ENCODE data around the gene MIPOL1.
"Not testable (repeated sequence)": the region's sequence is repeated elsewhere in the genome, so short reads cannot be mapped to it uniquely, and the experiment has no call there.

MIPOL1 gene

DNA sequence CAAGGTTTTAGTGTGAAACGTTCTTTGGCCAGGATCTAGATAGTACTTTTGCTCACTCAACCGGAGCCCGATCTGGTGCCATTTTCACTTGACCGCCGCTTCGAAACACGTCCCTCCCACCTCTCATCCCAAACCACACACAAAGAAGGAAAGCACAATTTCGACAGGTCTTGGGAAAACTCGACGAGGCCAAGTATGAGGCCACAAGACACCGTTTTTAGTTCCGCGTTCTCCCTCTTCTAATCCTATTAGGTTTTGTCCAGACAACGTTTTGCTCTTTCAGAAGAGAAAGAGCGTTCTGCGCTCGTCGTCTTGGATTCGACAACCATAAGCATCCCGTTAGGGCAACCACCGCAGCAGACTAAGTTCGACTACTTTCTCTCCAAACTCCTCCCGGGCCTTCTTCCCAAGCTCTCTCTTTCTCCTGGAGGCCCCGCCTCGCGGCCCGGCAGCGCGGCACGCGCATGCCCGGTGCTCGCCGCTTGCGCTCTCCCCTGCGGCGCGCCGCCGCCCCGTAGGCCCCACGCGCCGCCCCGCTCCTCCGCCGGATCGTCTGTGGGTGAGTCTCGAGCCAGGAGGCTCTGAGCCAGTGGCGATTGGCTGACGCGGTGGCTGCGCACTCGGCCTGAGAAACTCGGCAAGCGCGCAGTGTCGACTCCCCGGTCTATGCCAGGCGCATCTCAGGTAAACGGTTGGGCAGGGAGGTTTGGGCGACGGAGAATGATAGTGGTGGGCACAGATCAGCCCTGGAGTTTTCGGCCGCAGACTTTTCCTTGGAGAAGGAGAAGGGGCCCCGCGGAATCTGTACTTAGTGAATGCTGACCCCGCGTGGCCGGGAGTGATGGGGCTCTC is at the start of gene MIPOL1:
Gene MIPOL1 (plus strand): TSS at position 517 of the 852 bp plus-strand sequence. CDS start 49,952 bp downstream, outside the sequence.
- DNase-seq, result peak; percentile 83

DNA sequence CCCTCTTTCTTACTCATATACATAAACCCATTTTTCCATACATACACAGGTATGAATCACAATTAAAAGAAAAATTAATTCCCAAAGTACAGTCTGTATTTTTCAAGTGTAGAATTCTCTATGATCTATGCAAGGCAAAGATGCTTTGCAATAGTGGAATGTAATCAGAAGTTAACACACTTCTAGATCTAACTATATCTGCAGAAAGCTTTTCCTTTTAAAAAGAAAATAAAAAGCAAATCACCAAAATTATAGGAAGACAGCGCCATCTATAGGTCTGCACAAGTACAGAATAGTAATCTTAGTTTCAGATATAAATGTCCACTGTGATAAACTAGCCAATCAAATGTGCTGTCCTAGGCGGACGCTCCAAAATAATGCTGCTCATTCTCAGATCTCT is 47.3 kb upstream of the MIPOL1 start:
- DNase-seq, result peak; percentile 85

- no peak for DNase-seq
Measured at GRCh38 chr14:37153005-37153404, 44.7 kb upstream of the MIPOL1 start.

GRCh38 chr14:37153483-37153882 is 44.3 kb upstream of the MIPOL1 start:
- no peak for DNase-seq

DNA sequence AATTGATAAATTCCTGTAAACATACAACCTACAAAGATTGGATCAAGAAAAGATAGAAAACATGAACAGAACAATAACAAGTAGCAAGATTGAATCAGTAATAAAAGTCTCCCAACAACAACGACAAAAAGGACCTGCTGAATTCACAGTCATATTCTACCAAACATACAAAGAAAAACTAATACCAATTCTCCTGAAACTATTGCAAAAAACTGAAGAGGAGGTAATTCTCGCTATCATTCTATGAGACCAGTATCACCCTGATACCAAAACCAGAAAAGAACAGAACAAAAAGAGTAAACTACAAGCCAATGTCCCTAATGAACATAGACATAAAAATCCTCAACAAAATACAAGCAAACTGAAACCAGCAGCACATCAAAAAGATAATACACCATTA is 39.8 kb upstream of the MIPOL1 start:
- DNase-seq, result no peak

DNA sequence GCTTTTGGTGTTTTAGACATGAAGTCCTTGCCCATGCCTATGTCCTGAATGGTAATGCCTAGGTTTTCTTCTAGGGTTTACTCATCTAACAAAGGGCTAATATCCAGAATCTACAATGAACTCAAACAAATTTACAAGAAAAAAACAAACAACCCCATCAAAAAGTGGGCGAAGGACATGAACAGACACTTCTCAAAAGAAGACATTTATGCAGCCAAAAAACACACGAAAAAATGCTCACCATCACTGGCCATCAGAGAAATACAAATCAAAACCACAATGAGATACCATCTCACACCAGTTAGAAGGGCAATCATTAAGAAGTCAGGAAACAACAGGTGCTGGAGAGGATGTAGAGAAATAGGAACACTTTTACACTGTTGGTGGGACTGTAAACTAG is 35.4 kb upstream of the MIPOL1 start:
- DNase-seq, result not testable (repeated sequence)

DNA sequence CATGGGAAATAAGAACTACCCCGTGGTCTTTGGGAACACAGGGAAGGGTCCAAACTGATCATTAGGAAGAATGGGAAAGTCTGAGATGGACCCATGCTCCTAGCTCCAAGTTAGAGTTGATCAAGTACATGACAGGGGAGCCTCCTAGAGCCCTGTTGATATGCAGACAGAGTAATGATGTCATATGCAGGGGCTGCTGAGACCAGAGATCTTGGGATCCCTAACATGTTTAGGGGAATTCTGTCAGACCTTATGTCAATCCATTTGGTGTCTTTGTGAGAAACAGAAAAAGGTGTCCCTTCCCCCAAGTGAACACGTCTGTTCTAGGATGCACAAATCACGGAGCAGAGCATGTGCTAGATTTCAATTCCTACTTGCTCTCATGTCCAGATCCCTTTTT is 31.9 kb upstream of the MIPOL1 start:
- DNase-seq, result no peak

- DNase-seq, result no peak
Measured at GRCh38 chr14:37167151-37168047, 30.3 kb upstream of the MIPOL1 start.

GRCh38 chr14:37168721-37169120 is 29.0 kb upstream of the MIPOL1 start:
- DNase-seq, result no peak

DNA sequence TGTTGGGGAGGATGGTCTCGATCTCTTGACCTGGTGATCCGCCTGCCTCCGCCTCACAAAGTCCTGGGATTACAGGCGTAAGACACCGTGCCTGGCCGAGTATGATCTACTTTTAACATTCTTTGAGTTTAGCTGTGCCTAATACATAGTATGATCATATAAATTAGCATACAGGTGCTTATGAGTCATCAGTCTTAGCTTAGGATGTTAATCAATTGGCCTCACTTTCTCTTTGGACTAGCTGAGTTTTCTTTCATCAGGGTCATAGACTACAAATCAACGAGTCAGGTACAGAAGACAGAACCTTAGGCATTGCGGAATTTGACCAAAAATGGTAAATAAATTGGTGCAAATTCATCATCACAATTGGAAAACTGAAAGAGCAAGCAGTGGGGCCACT is 27.5 kb upstream of the MIPOL1 start:
- DNase-seq, result no peak

- no peak for DNase-seq
Measured at GRCh38 chr14:37170993-37171392, 26.7 kb upstream of the MIPOL1 start.

DNA sequence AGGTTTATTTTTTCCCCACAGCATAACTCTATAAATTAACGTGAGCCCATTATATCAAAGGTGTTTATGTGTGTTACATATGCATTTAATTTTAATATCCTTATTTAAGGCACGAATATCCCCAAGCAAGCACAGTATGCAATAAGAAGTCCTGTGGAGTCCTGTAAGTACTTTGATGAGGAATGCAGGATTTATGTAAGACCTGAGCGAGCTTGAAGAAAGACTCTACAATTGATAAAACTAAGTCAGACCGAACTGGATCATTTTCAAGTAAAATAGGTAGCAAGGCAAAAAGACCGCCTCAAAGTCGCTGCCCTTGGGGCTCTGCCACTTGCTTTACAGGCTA is 26.1 kb upstream of the MIPOL1 start:
- no peak for DNase-seq

DNA sequence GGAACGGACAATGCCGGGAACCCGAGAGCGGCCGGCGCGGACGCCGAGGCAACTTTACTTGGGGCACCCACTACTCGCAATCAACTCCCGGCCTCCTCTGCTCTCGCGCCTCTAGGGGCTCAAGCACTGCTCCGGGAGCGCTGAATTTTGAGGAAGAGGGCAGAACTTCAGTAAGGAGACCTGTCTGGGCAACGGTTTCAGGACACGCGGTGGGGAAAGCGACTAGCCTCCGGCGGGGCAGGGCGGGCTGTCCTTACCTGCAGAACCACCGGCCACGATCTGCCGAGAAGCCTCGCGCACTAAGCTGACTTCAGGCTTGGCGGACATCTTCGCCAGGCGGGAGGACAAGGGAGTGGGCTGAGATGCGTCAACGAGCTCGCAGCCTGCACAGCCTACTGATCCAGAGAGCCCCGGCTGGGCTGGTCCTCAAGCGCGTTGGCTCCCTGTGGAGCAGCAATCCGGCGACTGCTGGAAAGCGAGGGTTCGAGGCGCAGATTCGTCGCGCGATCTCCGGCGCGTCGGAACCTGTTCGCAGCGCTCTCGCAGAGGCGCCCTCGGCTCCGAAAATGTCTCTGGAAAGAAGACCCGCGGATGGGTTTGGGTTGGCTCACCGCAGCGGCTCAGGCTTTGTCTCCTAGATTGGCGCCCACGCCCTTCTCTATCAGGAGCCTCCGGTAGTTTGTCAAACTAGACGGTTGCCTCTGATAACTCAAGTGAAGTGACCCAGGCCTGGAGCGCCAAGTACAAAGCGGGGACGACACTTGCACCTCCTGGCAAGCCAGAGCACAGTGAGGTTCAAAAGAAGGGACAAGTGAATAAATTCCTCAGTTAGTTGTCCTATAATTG is 25.5 kb upstream of the MIPOL1 start, which contains the start of gene SLC25A21:
Gene SLC25A21 (minus strand): TSS at position 583 of the 846 bp plus-strand sequence.
- peak; percentile 98 for DNase-seq

DNA sequence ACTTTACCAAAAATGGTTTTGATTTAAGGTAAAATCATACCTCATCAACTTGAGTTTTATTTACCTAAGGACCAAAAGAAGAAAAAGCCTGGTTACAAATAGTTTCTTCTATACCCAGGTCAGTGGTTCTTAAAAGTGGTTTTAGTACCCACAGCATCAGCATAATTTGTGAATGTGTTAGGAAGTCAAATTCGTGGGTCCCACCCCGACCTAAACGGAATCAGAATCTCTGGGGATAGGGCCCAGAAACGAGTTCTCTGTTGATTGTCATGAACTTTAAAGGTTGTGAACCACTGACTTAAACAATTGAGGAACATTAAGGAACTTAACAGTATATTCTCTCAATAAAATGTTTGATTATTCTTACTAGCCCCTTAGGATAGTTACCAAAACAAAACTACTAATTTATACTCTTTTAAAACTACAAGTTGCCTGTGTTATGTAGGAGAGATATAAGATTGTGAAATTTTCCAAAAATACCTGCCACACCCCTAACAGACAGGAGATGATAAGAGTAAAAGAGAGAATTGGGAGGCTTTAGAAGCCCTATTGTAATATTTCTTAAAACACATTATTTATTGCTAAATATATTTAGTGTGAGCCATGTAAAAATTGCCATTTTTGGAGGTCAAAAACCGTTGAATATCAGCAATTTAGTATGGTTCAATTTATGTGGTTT is 24.7 kb upstream of the MIPOL1 start:
- DNase-seq, result peak; percentile 68

- no peak for DNase-seq
Measured at GRCh38 chr14:37179896-37180502, 17.7 kb upstream of the MIPOL1 start.

- DNase-seq, result not testable (repeated sequence)
Measured at GRCh38 chr14:37180886-37181285, 16.9 kb upstream of the MIPOL1 start.

GRCh38 chr14:37181441-37181840 is 16.3 kb upstream of the MIPOL1 start:
- DNase-seq, result no peak

GRCh38 chr14:37184520-37184919 is 13.2 kb upstream of the MIPOL1 start:
- not testable (repeated sequence) for DNase-seq

GRCh38 chr14:37185670-37186069 is 12.1 kb upstream of the MIPOL1 start:
- no peak for DNase-seq

GRCh38 chr14:37186865-37187264 is 10.9 kb upstream of the MIPOL1 start:
- no peak for DNase-seq

DNA sequence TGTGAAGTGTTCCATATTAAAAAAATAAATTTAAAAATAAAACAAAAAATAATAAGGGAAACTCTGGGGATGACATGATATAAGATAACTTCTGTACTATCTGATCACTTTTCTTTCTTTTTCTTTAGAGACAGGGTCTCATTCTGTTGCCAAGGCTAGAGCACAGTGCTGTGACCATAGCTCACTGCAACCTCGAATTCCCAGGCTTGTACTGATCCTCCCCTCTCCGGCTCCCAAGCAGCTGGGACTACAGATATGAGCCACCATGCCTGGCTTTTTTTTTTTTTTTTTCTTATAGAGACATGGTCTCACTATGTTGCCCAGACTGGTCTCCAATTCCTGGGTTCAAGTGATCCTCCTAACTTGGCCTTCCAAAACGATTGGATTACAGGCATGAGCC is 10.4 kb upstream of the MIPOL1 start:
- no peak for DNase-seq
